Measurements from ENCODE around the gene GSAP.
A peak's percentile ranks its signal among the peaks of the same experiment; 100 is the strongest.

Gene GSAP

GRCh38 chr7:77406421-77406820 lies 9.7 kb downstream of the GSAP start:
- DNase-seq = no peak

- peak; percentile 78 to 82 for DNase-seq
Measured at GRCh38 chr7:77404641-77405040, 11.5 kb downstream of the GSAP start.

GRCh38 chr7:77403957-77404356 lies 12.2 kb downstream of the GSAP start:
- DNase-seq = peak; percentile 47 to 64

GRCh38 chr7:77402818-77403217 lies 13.3 kb downstream of the GSAP start:
- no peak for DNase-seq

- no peak for DNase-seq
Measured at GRCh38 chr7:77401002-77401401, 15.1 kb downstream of the GSAP start.

GRCh38 chr7:77399816-77400215 lies 16.3 kb downstream of the GSAP start:
- DNase-seq = peak; percentile 62 to 76

- DNase-seq = no peak
Measured at GRCh38 chr7:77396894-77397547, 19.1 kb downstream of the GSAP start.

- DNase-seq = peak in 1 of 2 donors; percentile 38
Measured at GRCh38 chr7:77395626-77396025, 20.5 kb downstream of the GSAP start.

- DNase-seq = no peak
Measured at GRCh38 chr7:77393954-77394353, 22.2 kb downstream of the GSAP start.

- no peak for DNase-seq
Measured at GRCh38 chr7:77393261-77393660, 22.9 kb downstream of the GSAP start.

GRCh38 chr7:77391230-77391629 lies 24.9 kb downstream of the GSAP start:
- peak; percentile 47 to 75 for DNase-seq

GRCh38 chr7:77388055-77388641 lies 28.0 kb downstream of the GSAP start:
- peak in 1 of 2 donors; percentile 48 for DNase-seq

- no peak for DNase-seq
Measured at GRCh38 chr7:77386165-77386822, 29.9 kb downstream of the GSAP start.

GRCh38 chr7:77383333-77383740 lies 32.8 kb downstream of the GSAP start:
- DNase-seq = peak; percentile 21 to 59

- no peak for DNase-seq
Measured at GRCh38 chr7:77382532-77382931, 33.6 kb downstream of the GSAP start.

- DNase-seq = no peak
Measured at GRCh38 chr7:77378584-77378983, 37.6 kb downstream of the GSAP start.

- no peak for DNase-seq
Measured at GRCh38 chr7:77370606-77371005, 45.5 kb downstream of the GSAP start.

- DNase-seq = peak; percentile 40 to 42
Measured at GRCh38 chr7:77368974-77369373, 47.2 kb downstream of the GSAP start.

- DNase-seq = no peak
Measured at GRCh38 chr7:77367976-77368375, 48.2 kb downstream of the GSAP start.

GRCh38 chr7:77362905-77363304 lies 53.2 kb downstream of the GSAP start:
- no peak for DNase-seq

GRCh38 chr7:77360969-77361368 lies 55.2 kb downstream of the GSAP start:
- DNase-seq = no peak

- DNase-seq = no peak
Measured at GRCh38 chr7:77360104-77360503, 56.0 kb downstream of the GSAP start.

GRCh38 chr7:77359599-77359998 lies 56.5 kb downstream of the GSAP start:
- no peak for DNase-seq

GRCh38 chr7:77354914-77355313 lies 61.2 kb downstream of the GSAP start:
- no peak for DNase-seq

Measured in inflammatory macrophage (primary cell).